ENCODE data around the gene CAMK2D.

Gene CAMK2D

DNA sequence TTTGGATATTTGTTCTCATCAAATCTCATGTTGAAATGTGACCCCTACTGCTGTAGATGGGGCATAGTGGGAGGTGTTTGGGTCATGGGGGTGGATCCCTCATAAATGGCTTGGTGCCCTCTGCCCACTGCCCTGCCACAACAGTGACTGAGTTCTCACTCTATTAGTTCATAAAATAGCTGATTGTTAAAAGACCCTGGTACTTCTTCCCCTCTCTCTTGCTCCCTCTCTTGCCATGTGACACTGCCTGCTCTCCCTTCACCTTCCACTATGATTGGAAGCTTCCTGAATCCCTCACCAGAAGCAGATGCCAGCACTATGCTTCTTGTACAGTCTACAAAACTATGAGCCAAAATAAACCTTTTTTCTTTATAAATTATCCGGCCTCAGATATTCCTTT lies 182.2 kb downstream of the CAMK2D start:
- Histone ChIP-seq H3K4me3 (ENCODE audit: low read length in 2 of 2) (no peak overlapping the region), H4K91ac (ENCODE audit: low read depth, low read length, poor library complexity) (no peak overlapping the region), H2BK5ac (ENCODE audit: low read length) (no peak overlapping the region), H3K27ac (replicated peaks; ENCODE audit: low read length) (no peak overlapping the region), H3K4ac (ENCODE audit: low read length) (no peak overlapping the region), H3K27me3 (ENCODE audit: control insufficient read depth in 3 of 3, insufficient read depth in 3 of 3, low read depth in 1 of 3, low read length in 3 of 3) (no peaks in the 10 kb centered on the region), H3K4me2 (ENCODE audit: insufficient read depth, low read length, poor library complexity, severe bottlenecking) (no peak overlapping the region), H4K8ac (ENCODE audit: low read depth, low read length) (no peak overlapping the region), H3K23ac (ENCODE audit: low read depth, low read length, poor library complexity) (no peak overlapping the region), H3K9ac (ENCODE audit: low read depth, low read length, poor library complexity) (no peak overlapping the region), H3K36me3 (replicated peaks in 1 of 2; ENCODE audit: control insufficient read depth in 2 of 2, insufficient read depth in 2 of 2, low read length in 2 of 2) (no peaks in the 10 kb centered on the region), H2AFZ (ENCODE audit: low read length) (no peak overlapping the region), H3K18ac (ENCODE audit: low read length) (no peak overlapping the region), H3K4me1 (ENCODE audit: control insufficient read depth in 2 of 2, insufficient read depth in 1 of 2, low read depth in 1 of 2, low read length in 2 of 2) (peaks cover 2 to 4% of the 10 kb centered on the region in 2 donors), H2BK12ac (ENCODE audit: low read length) (no peak overlapping the region), H2BK120ac (ENCODE audit: low read depth, low read length) (no peak overlapping the region), H3K9me3 (replicated peaks in 1 of 2; ENCODE audit: control insufficient read depth in 2 of 2, insufficient read depth in 1 of 2, low read depth in 1 of 2, low read length in 2 of 2) (no peaks in the 10 kb centered on the region), H2AK5ac (ENCODE audit: low read depth, low read length) (no peak overlapping the region), H3K79me1 (ENCODE audit: low read depth, low read length) (no peaks in the 10 kb centered on the region), H3K14ac (ENCODE audit: low read length) (no peak overlapping the region), H2BK15ac (ENCODE audit: low read length) (no peak overlapping the region)
- DNase-seq (ENCODE audit: low spot score), result no peak
- no CpG with 5 or more reads among the region's 1 CpG for WGBS, 2 donors (ENCODE audit: extremely low coverage in 2 of 2, insufficient read length in 2 of 2, insufficient replicate concordance in 1 of 2)

DNA sequence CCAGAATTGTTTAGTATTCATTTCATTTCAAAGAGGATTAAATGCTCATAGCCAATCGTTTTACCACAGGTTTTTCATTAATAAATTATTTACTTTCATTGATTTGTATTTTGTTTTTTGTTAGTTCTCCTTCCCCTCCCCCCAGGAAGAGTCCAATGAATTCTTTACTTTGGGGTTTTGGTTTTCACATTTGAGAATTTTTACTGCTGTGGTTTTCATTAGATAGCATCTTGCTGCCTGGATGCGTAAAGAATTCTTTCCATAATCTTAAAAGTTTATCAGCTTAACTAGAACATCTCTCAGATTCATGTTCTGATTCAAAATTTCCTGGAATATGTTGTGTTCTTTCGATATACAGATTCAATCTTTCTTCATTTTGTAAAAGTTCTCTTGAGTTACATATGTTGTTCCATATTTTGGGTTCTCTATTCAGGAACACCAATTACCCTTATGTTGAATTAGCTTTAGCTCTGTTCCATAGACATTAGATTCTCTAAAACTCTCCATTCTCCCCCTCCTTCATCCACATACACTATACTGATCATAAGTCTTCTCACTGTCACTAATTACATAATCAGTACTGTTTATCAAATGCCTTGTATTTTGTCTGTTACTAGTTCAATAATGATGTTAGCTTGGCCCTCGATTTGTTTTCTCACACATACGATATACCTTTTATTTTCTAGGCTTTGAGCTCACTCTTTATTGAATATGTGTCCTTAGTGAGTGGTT lies 184.4 kb downstream of the CAMK2D start:
- H2AFZ ChIP-seq (ENCODE audit: low read length), result no peak overlapping the region
- H3K9ac ChIP-seq (ENCODE audit: low read depth, low read length, poor library complexity), result no peak overlapping the region
- no peak overlapping the region for H3K4ac ChIP-seq (ENCODE audit: low read length)
- no peaks in the 10 kb centered on the region for H3K27me3 ChIP-seq (ENCODE audit: control insufficient read depth in 3 of 3, insufficient read depth in 3 of 3, low read depth in 1 of 3, low read length in 3 of 3)
- H3K9me3 ChIP-seq (replicated peaks in 1 of 2; ENCODE audit: control insufficient read depth in 2 of 2, insufficient read depth in 1 of 2, low read depth in 1 of 2, low read length in 2 of 2), result peaks cover 0 to 6% of the 10 kb centered on the region in 2 donors
- no CpG with 5 or more reads among the region's 5 CpGs for WGBS, 2 donors (ENCODE audit: extremely low coverage in 2 of 2, insufficient read length in 2 of 2, insufficient replicate concordance in 1 of 2)
- H3K79me1 ChIP-seq (ENCODE audit: low read depth, low read length), result no peaks in the 10 kb centered on the region
- H3K4me1 ChIP-seq (ENCODE audit: control insufficient read depth in 2 of 2, insufficient read depth in 1 of 2, low read depth in 1 of 2, low read length in 2 of 2), result no peaks in the 10 kb centered on the region
- no peak overlapping the region for H3K4me3 ChIP-seq (ENCODE audit: low read length in 2 of 2)
- H3K14ac ChIP-seq (ENCODE audit: low read length), result no peak overlapping the region
- H2AK5ac ChIP-seq (ENCODE audit: low read depth, low read length), result no peak overlapping the region
- no peak overlapping the region for H2BK5ac ChIP-seq (ENCODE audit: low read length)
- no peak overlapping the region for H3K23ac ChIP-seq (ENCODE audit: low read depth, low read length, poor library complexity)
- H2BK15ac ChIP-seq (ENCODE audit: low read length), result no peak overlapping the region
- H4K91ac ChIP-seq (ENCODE audit: low read depth, low read length, poor library complexity), result no peak overlapping the region
- H2BK12ac ChIP-seq (ENCODE audit: low read length), result no peak overlapping the region
- DNase-seq (ENCODE audit: low spot score), result no peak
- H3K18ac ChIP-seq (ENCODE audit: low read length), result no peak overlapping the region
- no peak overlapping the region for H2BK120ac ChIP-seq (ENCODE audit: low read depth, low read length)
- no peak overlapping the region for H4K8ac ChIP-seq (ENCODE audit: low read depth, low read length)
- no peak overlapping the region for H3K4me2 ChIP-seq (ENCODE audit: insufficient read depth, low read length, poor library complexity, severe bottlenecking)
- H3K27ac ChIP-seq (replicated peaks; ENCODE audit: low read length), result no peak overlapping the region
- no peaks in the 10 kb centered on the region for H3K36me3 ChIP-seq (replicated peaks in 1 of 2; ENCODE audit: control insufficient read depth in 2 of 2, insufficient read depth in 2 of 2, low read length in 2 of 2)

DNA sequence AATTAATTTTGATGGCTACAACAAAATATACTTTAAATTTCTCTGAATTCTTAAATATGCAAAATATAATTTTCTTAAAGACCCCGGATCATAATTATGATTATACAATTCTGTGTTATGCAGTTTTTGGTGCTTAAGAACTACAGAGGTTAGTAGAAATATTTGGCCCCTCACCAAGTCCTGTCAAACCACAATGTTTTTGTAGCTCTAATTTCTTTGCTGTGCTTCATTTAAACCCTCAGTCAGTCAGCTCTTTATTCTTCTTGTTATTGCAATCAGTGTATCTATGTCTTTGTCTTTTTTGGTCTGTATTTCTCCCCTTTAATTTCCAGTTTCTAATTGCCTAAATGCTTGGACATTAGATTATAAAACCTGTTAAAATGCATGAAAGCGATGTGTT lies 186.1 kb downstream of the CAMK2D start:
- H2AK5ac ChIP-seq (ENCODE audit: low read depth, low read length), result no peak overlapping the region
- no peak overlapping the region for H2BK5ac ChIP-seq (ENCODE audit: low read length)
- no peaks in the 10 kb centered on the region for H3K36me3 ChIP-seq (replicated peaks in 1 of 2; ENCODE audit: control insufficient read depth in 2 of 2, insufficient read depth in 2 of 2, low read length in 2 of 2)
- H3K9me3 ChIP-seq (replicated peaks in 1 of 2; ENCODE audit: control insufficient read depth in 2 of 2, insufficient read depth in 1 of 2, low read depth in 1 of 2, low read length in 2 of 2), result peaks cover 0 to 6% of the 10 kb centered on the region in 2 donors
- H2BK120ac ChIP-seq (ENCODE audit: low read depth, low read length), result no peak overlapping the region
- WGBS, 2 donors (ENCODE audit: extremely low coverage in 2 of 2, insufficient read length in 2 of 2, insufficient replicate concordance in 1 of 2), result no CpG with 5 or more reads among the region's 2 CpGs
- H3K14ac ChIP-seq (ENCODE audit: low read length), result no peak overlapping the region
- no peak overlapping the region for H2BK15ac ChIP-seq (ENCODE audit: low read length)
- H3K4me2 ChIP-seq (ENCODE audit: insufficient read depth, low read length, poor library complexity, severe bottlenecking), result no peak overlapping the region
- H2BK12ac ChIP-seq (ENCODE audit: low read length), result no peak overlapping the region
- DNase-seq (ENCODE audit: low spot score), result no peak
- H3K4ac ChIP-seq (ENCODE audit: low read length), result no peak overlapping the region
- H3K4me3 ChIP-seq (ENCODE audit: low read length in 2 of 2), result no peak overlapping the region
- no peaks in the 10 kb centered on the region for H3K79me1 ChIP-seq (ENCODE audit: low read depth, low read length)
- no peak overlapping the region for H3K18ac ChIP-seq (ENCODE audit: low read length)
- no peaks in the 10 kb centered on the region for H3K27me3 ChIP-seq (ENCODE audit: control insufficient read depth in 3 of 3, insufficient read depth in 3 of 3, low read depth in 1 of 3, low read length in 3 of 3)
- no peak overlapping the region for H3K27ac ChIP-seq (replicated peaks; ENCODE audit: low read length)
- no peak overlapping the region for H4K8ac ChIP-seq (ENCODE audit: low read depth, low read length)
- no peak overlapping the region for H3K23ac ChIP-seq (ENCODE audit: low read depth, low read length, poor library complexity)
- H4K91ac ChIP-seq (ENCODE audit: low read depth, low read length, poor library complexity), result no peak overlapping the region
- no peak overlapping the region for H2AFZ ChIP-seq (ENCODE audit: low read length)
- no peak overlapping the region for H3K9ac ChIP-seq (ENCODE audit: low read depth, low read length, poor library complexity)
- H3K4me1 ChIP-seq (ENCODE audit: control insufficient read depth in 2 of 2, insufficient read depth in 1 of 2, low read depth in 1 of 2, low read length in 2 of 2), result no peaks in the 10 kb centered on the region

DNA sequence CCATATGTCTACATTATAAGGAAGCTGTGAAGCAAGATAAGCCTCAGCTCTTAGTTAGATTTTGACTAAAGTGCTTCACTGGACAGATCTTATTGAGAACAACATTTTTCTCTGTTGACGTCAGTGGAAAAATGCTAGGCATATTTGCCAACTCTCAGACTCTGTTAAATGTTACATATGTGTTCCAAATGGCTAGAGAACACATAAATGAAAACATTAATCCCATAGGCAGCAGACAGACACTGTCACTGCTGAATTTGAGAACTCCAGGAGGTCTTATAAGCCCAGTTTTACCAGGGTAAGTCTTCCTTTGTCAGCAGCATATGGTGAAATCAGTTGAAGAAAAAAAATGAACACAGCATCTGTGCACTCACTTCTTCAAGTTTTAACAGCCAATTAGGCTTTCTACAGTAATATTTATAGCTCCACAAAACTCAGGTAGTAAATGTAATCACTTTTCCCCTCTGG lies 186.9 kb downstream of the CAMK2D start:
- Histone ChIP-seq H3K23ac (ENCODE audit: low read depth, low read length, poor library complexity) (no peak overlapping the region), H3K14ac (ENCODE audit: low read length) (no peak overlapping the region), H3K4ac (ENCODE audit: low read length) (no peak overlapping the region), H3K79me1 (ENCODE audit: low read depth, low read length) (no peaks in the 10 kb centered on the region), H2BK12ac (ENCODE audit: low read length) (no peak overlapping the region), H3K9ac (ENCODE audit: low read depth, low read length, poor library complexity) (no peak overlapping the region), H3K18ac (ENCODE audit: low read length) (no peak overlapping the region), H3K27me3 (ENCODE audit: control insufficient read depth in 3 of 3, insufficient read depth in 3 of 3, low read depth in 1 of 3, low read length in 3 of 3) (no peaks in the 10 kb centered on the region), H3K9me3 (replicated peaks in 1 of 2; ENCODE audit: control insufficient read depth in 2 of 2, insufficient read depth in 1 of 2, low read depth in 1 of 2, low read length in 2 of 2) (peaks cover 0 to 6% of the 10 kb centered on the region in 2 donors), H4K91ac (ENCODE audit: low read depth, low read length, poor library complexity) (no peak overlapping the region), H2AK5ac (ENCODE audit: low read depth, low read length) (no peak overlapping the region), H2BK120ac (ENCODE audit: low read depth, low read length) (no peak overlapping the region), H3K4me2 (ENCODE audit: insufficient read depth, low read length, poor library complexity, severe bottlenecking) (no peak overlapping the region), H3K4me3 (ENCODE audit: low read length in 2 of 2) (no peak overlapping the region), H4K8ac (ENCODE audit: low read depth, low read length) (no peak overlapping the region), H2BK5ac (ENCODE audit: low read length) (no peak overlapping the region), H3K36me3 (replicated peaks in 1 of 2; ENCODE audit: control insufficient read depth in 2 of 2, insufficient read depth in 2 of 2, low read length in 2 of 2) (no peaks in the 10 kb centered on the region), H3K4me1 (ENCODE audit: control insufficient read depth in 2 of 2, insufficient read depth in 1 of 2, low read depth in 1 of 2, low read length in 2 of 2) (no peaks in the 10 kb centered on the region), H2AFZ (ENCODE audit: low read length) (no peak overlapping the region), H2BK15ac (ENCODE audit: low read length) (no peak overlapping the region), H3K27ac (replicated peaks; ENCODE audit: low read length) (no peak overlapping the region)
- no peak for DNase-seq (ENCODE audit: low spot score)
- WGBS, 2 donors (ENCODE audit: extremely low coverage in 2 of 2, insufficient read length in 2 of 2, insufficient replicate concordance in 1 of 2), result no CpG with 5 or more reads among the region's 1 CpG
